ENCODE results near the gene MEAK7. TPM values are rescaled to one million over a fixed set of nuclear protein-coding genes. Genes with fewer than 3 reads are reported as not detected.

Gene MEAK7
- total RNA-seq, 1 donor from 2014 or later = 28.1 TPM

DNA sequence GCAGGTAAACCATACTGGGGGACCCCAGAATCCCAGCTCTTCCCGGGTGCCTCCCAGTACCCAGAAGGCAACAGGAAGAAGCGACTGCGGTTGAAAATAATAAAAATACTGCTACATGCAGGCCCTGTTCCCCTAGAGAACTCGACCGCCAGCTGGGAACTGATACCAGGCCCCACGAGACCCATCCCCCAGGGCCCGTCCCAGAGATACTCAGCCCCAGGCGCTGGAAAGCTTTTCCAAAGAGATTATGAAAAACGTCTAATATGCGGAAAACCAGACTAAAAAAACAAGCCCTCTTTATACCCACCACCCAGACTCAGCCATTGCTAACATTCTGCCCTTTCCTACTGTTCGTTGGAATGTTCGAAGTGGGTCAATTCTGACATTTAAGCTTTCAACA, 12.9 kb upstream of the MEAK7 start:
- TF ChIP-seq CTCF (IDR thresholded peaks at IDR 0.05) = no peak
- Mint-ChIP-seq H3K4me3 (ENCODE audit: unreplicated experiment) (no peak overlapping the region), H3K27ac (ENCODE audit: unreplicated experiment) (no peak overlapping the region), H3K4me1 (ENCODE audit: unreplicated experiment) (peaks cover 25% of the 10 kb centered on the region), H3K27me3 (ENCODE audit: unreplicated experiment) (no peaks in the 10 kb centered on the region), H3K9me3 (ENCODE audit: unreplicated experiment) (no peaks in the 10 kb centered on the region), H3K36me3 (ENCODE audit: unreplicated experiment) (no peaks in the 10 kb centered on the region)
- DNase-seq (ENCODE audit: extremely low spot score, unreplicated experiment) = no peak

- H3K27ac Mint-ChIP-seq (ENCODE audit: unreplicated experiment) = no peak overlapping the region
- H3K27me3 Mint-ChIP-seq (ENCODE audit: unreplicated experiment) = no peaks in the 10 kb centered on the region
- no peaks in the 10 kb centered on the region for H3K36me3 Mint-ChIP-seq (ENCODE audit: unreplicated experiment)
- H3K4me1 Mint-ChIP-seq (ENCODE audit: unreplicated experiment) = peaks cover 29% of the 10 kb centered on the region
- H3K9me3 Mint-ChIP-seq (ENCODE audit: unreplicated experiment) = no peaks in the 10 kb centered on the region
- no peak for DNase-seq (ENCODE audit: extremely low spot score, unreplicated experiment)
- no peak overlapping the region for H3K4me3 Mint-ChIP-seq (ENCODE audit: unreplicated experiment)
- TF ChIP-seq CTCF (IDR thresholded peaks at IDR 0.05) = no peak
Measured at GRCh38 chr16:84514874-84515835, 10.7 kb upstream of the MEAK7 start.

GRCh38 chr16:84514295-84514873, 9.9 kb upstream of the MEAK7 start:
- H3K9me3 Mint-ChIP-seq (ENCODE audit: unreplicated experiment) = no peaks in the 10 kb centered on the region
- H3K4me3 Mint-ChIP-seq (ENCODE audit: unreplicated experiment) = no peak overlapping the region
- H3K27ac Mint-ChIP-seq (ENCODE audit: unreplicated experiment) = no peak overlapping the region
- DNase-seq (ENCODE audit: extremely low spot score, unreplicated experiment) = no peak
- TF ChIP-seq CTCF (IDR thresholded peaks at IDR 0.05) = no peak
- no peaks in the 10 kb centered on the region for H3K36me3 Mint-ChIP-seq (ENCODE audit: unreplicated experiment)
- peaks cover 27% of the 10 kb centered on the region for H3K4me1 Mint-ChIP-seq (ENCODE audit: unreplicated experiment)
- H3K27me3 Mint-ChIP-seq (ENCODE audit: unreplicated experiment) = no peaks in the 10 kb centered on the region

- peaks cover 27% of the 10 kb centered on the region for H3K4me1 Mint-ChIP-seq (ENCODE audit: unreplicated experiment)
Measured at GRCh38 chr16:84513666-84514065, 9.2 kb upstream of the MEAK7 start.

More at GRCh38 chr16:84513666-84514065, 9.2 kb upstream of the MEAK7 start:
- Mint-ChIP-seq H3K36me3 (ENCODE audit: unreplicated experiment) (no peaks in the 10 kb centered on the region), H3K9me3 (ENCODE audit: unreplicated experiment) (no peaks in the 10 kb centered on the region), H3K27me3 (ENCODE audit: unreplicated experiment) (no peaks in the 10 kb centered on the region), H3K4me3 (ENCODE audit: unreplicated experiment) (no peak overlapping the region), H3K27ac (ENCODE audit: unreplicated experiment) (no peak overlapping the region)
- no peak for DNase-seq (ENCODE audit: extremely low spot score, unreplicated experiment)
- no peak for TF ChIP-seq CTCF (IDR thresholded peaks at IDR 0.05)
